PFSK-1 (cell line): ENCODE results near the gene HSD17B11.

Experiments used
- POLR2AphosphoS5 ChIP-seq: IDR thresholded peaks from 2 replicates; pipeline ENCODE4 v1.6.1; 2012; ENCODE audit warnings: low read depth, mild to moderate bottlenecking, control low read depth, low read length, moderate library complexity
- REST ChIP-seq, 2 experiments: IDR thresholded peaks; 2 replicates each; pipeline versions ENCODE4 v1.6.1 to v1.8.0; 2011 to 2012; ENCODE audit warnings: low read depth in 2 of 2, low read length in 2 of 2, control low read depth in 1 of 2, inconsistent platforms in 1 of 2, mild to moderate bottlenecking in 1 of 2, moderate library complexity in 1 of 2; ENCODE audit not compliant: insufficient read depth in 1 of 2
- SIN3A ChIP-seq: IDR thresholded peaks from 2 replicates; pipeline ENCODE4 v1.6.1; 2012; ENCODE audit warnings: mild to moderate bottlenecking, low read length, moderate library complexity, borderline replicate concordance; ENCODE audit not compliant: insufficient read depth
- TAF1 ChIP-seq: IDR thresholded peaks from 2 replicates; pipeline ENCODE4 v1.6.1; 2012; ENCODE audit warnings: low read length, control low read depth, borderline replicate concordance; ENCODE audit not compliant: insufficient read depth

DNA sequence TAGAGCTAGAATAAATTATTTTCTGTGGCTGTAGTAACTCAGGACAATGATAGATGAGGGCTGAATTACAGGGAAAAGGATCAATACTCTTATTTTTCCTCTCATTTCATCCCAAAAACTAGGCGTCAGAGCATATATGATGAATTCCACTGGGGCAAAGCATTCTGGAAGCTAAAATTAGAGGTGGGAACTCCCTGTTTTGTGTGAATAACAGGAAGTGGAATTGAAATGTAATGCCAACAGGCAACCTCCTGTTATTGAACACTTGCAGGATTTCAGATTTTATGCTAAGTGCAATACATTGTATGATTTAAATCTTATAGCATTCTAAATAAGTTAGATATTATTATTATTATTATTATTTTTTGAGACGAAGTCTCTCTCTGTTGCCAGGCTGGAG is 20.9 kb downstream of the HSD17B11 start:
- no peak for TF ChIP-seq POLR2AphosphoS5
- no peak for TF ChIP-seq SIN3A
- TF ChIP-seq REST (IDR thresholded peaks at IDR 0.05; ENCODE audit: insufficient read depth in 1 of 2, low read depth in 2 of 2, low read length in 2 of 2) = no peak
- no peak for TF ChIP-seq TAF1
